HCT116 (cell line): ENCODE data around the gene ADGRA3. TPM values are rescaled to one million over a fixed set of nuclear protein-coding genes. Genes with fewer than 3 reads are reported as not detected.

Source experiments
- ATAC-seq: fragments of 200-7000 bp; cut with Tn5 transposase; 2 replicates; pipeline ENCODE4 v1.9.1; 2020; ENCODE audit warnings: mild to moderate bottlenecking, moderate library complexity
- BruUV-seq: library from RNA; stranded (reverse); fragments of 400-500 nt; replicated peaks from 2 replicates; lab custom pipeline; 2021; lab: Mats Ljungman, UMichigan
- CTCF ChIA-PET: fragments of 300-600 bp; sonication (Branson Sonifier 250); formaldehyde crosslinking; loops from one replicate; lab custom pipeline; 2021; ENCODE audit warnings: antibody characterized with exemption; lab: Charles Lee
- POLR2A ChIA-PET: fragments of 300-600, 350-600 bp; sonication (Branson Sonifier 250); formaldehyde crosslinking; loops from one replicate; lab custom pipeline; 2021; ENCODE audit warnings: antibody characterized with exemption; lab: Charles Lee
- RAD21 ChIA-PET, 2 experiments: fragments of 300-600 bp; sonication (Branson Sonifier 250); formaldehyde crosslinking; loops; one replicate each; lab custom pipeline; 2023; ENCODE audit warnings: low total read pairs in 2 of 2; ENCODE audit not compliant: uncharacterized antibody in 2 of 2, unreplicated experiment in 2 of 2, low non-redundant PET in 1 of 2; lab: Charles Lee
- DNase-seq: peaks from one replicate; pipeline ENCODE4 v3.0.0-alpha.2; 2010; ENCODE audit warnings: low read depth, low spot score
- H2AFZ ChIP-seq: fragments of 200-600 bp; shearing (Covaris generic), sonication (generic); 2 replicates; pipeline ENCODE4 v1.6.1; 2017; ENCODE audit warnings: low read depth, mixed run types, mixed read lengths, antibody characterized with exemption, low read length; ENCODE audit not compliant: poor library complexity, severe bottlenecking
- H3K27ac ChIP-seq: 2 replicates; pipeline ENCODE4 v1.5.1; 2012; ENCODE audit warnings: low read depth, low read length
- H3K27me3 ChIP-seq: fragments of 200-600 bp; sonication (generic); 2 replicates; pipeline ENCODE4 v1.6.1; 2016; ENCODE audit warnings: mixed run types, low read length, mixed read lengths; ENCODE audit not compliant: insufficient read depth
- H3K36me3 ChIP-seq, 2 experiments: fragments of 200-500 bp in 1 of 2; fragments of 200-600 bp in 1 of 2; sonication (Bioruptor generic) in 1 of 2; sonication (generic) in 1 of 2; 2 replicates each; pipeline versions ENCODE4 v1.5.1 to v1.6.1; 2014 to 2016; ENCODE audit warnings: low read length in 2 of 2, inconsistent platforms in 1 of 2, mixed read lengths in 1 of 2, mixed run types in 1 of 2; ENCODE audit not compliant: insufficient read depth in 2 of 2, control insufficient read depth in 1 of 2
- H3K4me1 ChIP-seq, 2 experiments: fragments of 200-600 bp in 1 of 2; sonication (generic) in 1 of 2; 2 replicates each; pipeline versions ENCODE4 v1.5.1 to v1.6.1; 2012 to 2017; ENCODE audit warnings: low read length in 2 of 2, inconsistent platforms in 1 of 2, mild to moderate bottlenecking in 1 of 2, mixed read lengths in 1 of 2, mixed run types in 1 of 2, moderate library complexity in 1 of 2; ENCODE audit not compliant: insufficient read depth in 2 of 2, control insufficient read depth in 1 of 2
- H3K4me2 ChIP-seq: fragments of 200-600 bp; sonication (generic); 2 replicates; pipeline ENCODE4 v1.6.1; 2017; ENCODE audit warnings: mixed run types, low read length, mixed read lengths
- H3K4me3 ChIP-seq, 2 experiments: fragments of 200-600 bp in 1 of 2; sonication (generic) in 1 of 2; replicated peaks in 1 of 2; 2 replicates each; pipeline ENCODE4 v1.5.1; 2011 to 2016; ENCODE audit warnings: low read length in 2 of 2, control low read depth in 1 of 2, low read depth in 1 of 2, mild to moderate bottlenecking in 1 of 2, mixed read lengths in 1 of 2, mixed run types in 1 of 2
- H3K79me2 ChIP-seq: fragments of 200-600 bp; sonication (generic); 2 replicates; pipeline ENCODE4 v1.6.1; 2017; ENCODE audit warnings: mild to moderate bottlenecking, mixed run types, low read length, moderate library complexity, mixed read lengths; ENCODE audit not compliant: insufficient read depth
- H3K9ac ChIP-seq: fragments of 200-600 bp; sonication (generic); 2 replicates; pipeline ENCODE4 v1.6.1; 2016; ENCODE audit warnings: low read length, mixed read lengths
- H3K9me2 ChIP-seq: fragments of 200-600 bp; sonication (generic), shearing (Covaris generic); 2 replicates; pipeline ENCODE4 v1.6.1; 2017; ENCODE audit warnings: mixed run types, mild to moderate bottlenecking, moderate library complexity; ENCODE audit not compliant: insufficient read depth
- H3K9me3 ChIP-seq, 2 experiments: fragments of 200-500 bp in 1 of 2; fragments of 200-600 bp in 1 of 2; sonication (Bioruptor generic) in 1 of 2; sonication (generic) in 1 of 2; 2 replicates each; pipeline ENCODE4 v1.6.1; 2014 to 2017; ENCODE audit warnings: low read length in 2 of 2, mixed read lengths in 2 of 2, inconsistent platforms in 1 of 2, low read depth in 1 of 2, mild to moderate bottlenecking in 1 of 2, mixed run types in 1 of 2, moderate library complexity in 1 of 2; ENCODE audit not compliant: control insufficient read depth in 1 of 2, insufficient read depth in 1 of 2
- H4K20me1 ChIP-seq: fragments of 200-600 bp; sonication (generic), shearing (Covaris generic); 2 replicates; pipeline ENCODE4 v1.6.1; 2017; ENCODE audit warnings: mixed run types, mild to moderate bottlenecking, moderate library complexity; ENCODE audit not compliant: insufficient read depth
- ATF3 ChIP-seq: IDR thresholded peaks from 2 replicates; pipeline ENCODE4 v1.6.1; 2012
- CBX3 ChIP-seq: IDR thresholded peaks from 2 replicates; pipeline ENCODE4 v1.6.1; 2012; ENCODE audit warnings: low read depth
- ELF1 ChIP-seq: IDR thresholded peaks from 2 replicates; pipeline ENCODE4 v1.6.1; 2012; ENCODE audit warnings: low read depth, borderline replicate concordance
- FOSL1 ChIP-seq: IDR thresholded peaks from 2 replicates; pipeline ENCODE4 v1.6.1; 2012; ENCODE audit warnings: low read depth
- JUND ChIP-seq: IDR thresholded peaks from 2 replicates; pipeline ENCODE4 v1.6.1; 2012
- POLR2A ChIP-seq: IDR thresholded peaks from 2 replicates; pipeline ENCODE4 v1.7.0; 2011; ENCODE audit warnings: borderline replicate concordance; ENCODE audit not compliant: insufficient read depth, insufficient read length; ENCODE audit errors: extremely low read depth
- RAD21 ChIP-seq: IDR thresholded peaks from 2 replicates; pipeline ENCODE4 v1.6.1; 2012; ENCODE audit warnings: low read depth, mild to moderate bottlenecking
- REST ChIP-seq: IDR thresholded peaks from 2 replicates; pipeline ENCODE4 v1.6.1; 2012; ENCODE audit warnings: low read depth
- SIN3A ChIP-seq: IDR thresholded peaks from 2 replicates; pipeline ENCODE4 v1.6.1; 2012; ENCODE audit warnings: low read depth
- SP1 ChIP-seq: IDR thresholded peaks from 2 replicates; pipeline ENCODE4 v1.6.1; 2012; ENCODE audit warnings: low read depth
- TCF7L2 ChIP-seq: IDR thresholded peaks from 2 replicates; pipeline ENCODE4 v1.7.0; 2011; ENCODE audit warnings: borderline replicate concordance, inconsistent platforms; ENCODE audit not compliant: insufficient read depth, insufficient read length; ENCODE audit errors: extremely low read depth
- YY1 ChIP-seq: IDR thresholded peaks from 2 replicates; pipeline ENCODE4 v1.6.1; 2011; ENCODE audit warnings: low read length, low read depth, moderate library complexity, mild to moderate bottlenecking; ENCODE audit not compliant: insufficient replicate concordance; ENCODE audit errors: extremely low read depth
- ZBTB33 ChIP-seq: IDR thresholded peaks from 2 replicates; pipeline ENCODE4 v1.6.1; 2011; ENCODE audit warnings: mild to moderate bottlenecking, low read length, moderate library complexity; ENCODE audit not compliant: insufficient replicate concordance; ENCODE audit errors: extremely low read depth
- ZFX ChIP-seq: fragments of 450-650 bp; IDR thresholded peaks from 2 replicates; pipeline ENCODE4 v1.6.1; 2017
- intact Hi-C: fragments of 100-400 bp; cut with micrococcal nuclease; formaldehyde crosslinking; loops from 2 replicates; pipeline ENCODE4 v1.10.0; 2022
- total RNA-seq: library from RNA; stranded (reverse); gene quantifications from one replicate; pipeline ENCODE4 v1.2.1, GENCODE V29; 2021; ENCODE audit not compliant: unreplicated experiment
- TF ChIP-seq, protein P1 (sequence below), 3 experiments: fragments of 200-600 bp in 1 of 3; sonication (generic) in 1 of 3; IDR thresholded peaks in 2 of 3; conservative IDR thresholded peaks in 1 of 3; 2 replicates each; pipeline ENCODE4 v1.5.1; 2012 to 2017; ENCODE audit warnings: low read depth in 2 of 3, low read length in 2 of 3, antibody characterized with exemption in 1 of 3, borderline replicate concordance in 1 of 3, control low read depth in 1 of 3, mild to moderate bottlenecking in 1 of 3, mixed read lengths in 1 of 3, mixed run types in 1 of 3, moderate library complexity in 1 of 3; ENCODE audit not compliant: insufficient read depth in 1 of 3

ADGRA3 gene
- total RNA-seq, 1 experiment from 2014 or later = 43.0 TPM

GRCh38 chr4:22465349-22465748, 50.5 kb downstream of the ADGRA3 start:
- H3K36me3 ChIP-seq = peaks cover 0 to under 1% of the 10 kb centered on the region in 2 experiments; a peak in 1 of 4 replicates
- ATAC-seq = no peak
- no peaks in the 10 kb centered on the region for H3K27me3 ChIP-seq
- CTCF ChIA-PET = no interaction called here
- no peak overlapping the region for H3K4me3 ChIP-seq
- RAD21 ChIA-PET = no interaction called here
- H3K9me3 ChIP-seq = no peaks in the 10 kb centered on the region
- no peak overlapping the region for H3K27ac ChIP-seq
- no peak for TF ChIP-seq FOSL1
- no peak for TF ChIP-seq ZBTB33
- no peak for TF ChIP-seq SIN3A
- TF ChIP-seq SP1 = no peak
- no peak for TF ChIP-seq REST
- no peak for TF ChIP-seq ELF1
- TF ChIP-seq ZFX = no peak
- TF ChIP-seq, protein P1, sequence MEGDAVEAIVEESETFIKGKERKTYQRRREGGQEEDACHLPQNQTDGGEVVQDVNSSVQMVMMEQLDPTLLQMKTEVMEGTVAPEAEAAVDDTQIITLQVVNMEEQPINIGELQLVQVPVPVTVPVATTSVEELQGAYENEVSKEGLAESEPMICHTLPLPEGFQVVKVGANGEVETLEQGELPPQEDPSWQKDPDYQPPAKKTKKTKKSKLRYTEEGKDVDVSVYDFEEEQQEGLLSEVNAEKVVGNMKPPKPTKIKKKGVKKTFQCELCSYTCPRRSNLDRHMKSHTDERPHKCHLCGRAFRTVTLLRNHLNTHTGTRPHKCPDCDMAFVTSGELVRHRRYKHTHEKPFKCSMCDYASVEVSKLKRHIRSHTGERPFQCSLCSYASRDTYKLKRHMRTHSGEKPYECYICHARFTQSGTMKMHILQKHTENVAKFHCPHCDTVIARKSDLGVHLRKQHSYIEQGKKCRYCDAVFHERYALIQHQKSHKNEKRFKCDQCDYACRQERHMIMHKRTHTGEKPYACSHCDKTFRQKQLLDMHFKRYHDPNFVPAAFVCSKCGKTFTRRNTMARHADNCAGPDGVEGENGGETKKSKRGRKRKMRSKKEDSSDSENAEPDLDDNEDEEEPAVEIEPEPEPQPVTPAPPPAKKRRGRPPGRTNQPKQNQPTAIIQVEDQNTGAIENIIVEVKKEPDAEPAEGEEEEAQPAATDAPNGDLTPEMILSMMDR (IDR thresholded peaks at IDR 0.05 in 2 of 3, conservative IDR thresholded peaks at IDR 0.05 in 1 of 3; ENCODE audit: borderline replicate concordance in 1 of 3, insufficient read depth in 1 of 3, low read depth in 2 of 3, low read length in 2 of 3) = no peak
- TF ChIP-seq POLR2A = no peak
- no peak for TF ChIP-seq YY1
- TF ChIP-seq ATF3 = no peak
- no peak for TF ChIP-seq CBX3
- no peak for TF ChIP-seq TCF7L2
- TF ChIP-seq JUND = no peak
- TF ChIP-seq RAD21 = no peak
- peaks cover 53% of the 10 kb centered on the region for H3K79me2 ChIP-seq
- no peaks in the 10 kb centered on the region for H3K9me2 ChIP-seq
- H3K4me1 ChIP-seq = no peaks in the 10 kb centered on the region
- POLR2A ChIA-PET = no interaction called here
- BruUV-seq = no TSS peak
- no peak overlapping the region for H3K4me2 ChIP-seq
- DNase-seq = no peak
- intact Hi-C loops = no loop called here
- no peak overlapping the region for H2AFZ ChIP-seq
- H4K20me1 ChIP-seq = no peaks in the 10 kb centered on the region
- H3K9ac ChIP-seq = no peak overlapping the region
